Posterior cingulate gyrus (tissue), 11 donors: ENCODE measurements around the gene NRCAM.
"Not testable (repeated sequence)": the region's sequence is repeated elsewhere in the genome, so short reads cannot be mapped to it uniquely, and the experiment has no call there.

Source experiments
- DNase-seq, 10 donors: peaks; one replicate each; pipeline versions ENCODE4 v3.0.0 to v3.0.0-alpha.2; 2020 to 2021; ENCODE audit warnings: mixed read lengths in 3 of 10
- intact Hi-C: fragments of 100-400 bp; cut with DNase I; formaldehyde crosslinking; loops from one replicate; pipeline ENCODE4 v1.15.1; 2023

Gene NRCAM

GRCh38 chr7:108404509-108405420, 51.5 kb downstream of the NRCAM start:
- DNase-seq, result peak in 1 of 10 donors; percentile 81
- intact Hi-C loops, result loop anchor here (10.0 kb wide), 1 partner anchor 50 kb away; the partner anchor contains the start of gene NRCAM

- no peak for DNase-seq
- intact Hi-C loops, result loop anchor here (10.0 kb wide), 1 partner anchor 51 kb away; the partner anchor contains the start of gene NRCAM
Measured at GRCh38 chr7:108403597-108404217, 52.5 kb downstream of the NRCAM start.

DNA sequence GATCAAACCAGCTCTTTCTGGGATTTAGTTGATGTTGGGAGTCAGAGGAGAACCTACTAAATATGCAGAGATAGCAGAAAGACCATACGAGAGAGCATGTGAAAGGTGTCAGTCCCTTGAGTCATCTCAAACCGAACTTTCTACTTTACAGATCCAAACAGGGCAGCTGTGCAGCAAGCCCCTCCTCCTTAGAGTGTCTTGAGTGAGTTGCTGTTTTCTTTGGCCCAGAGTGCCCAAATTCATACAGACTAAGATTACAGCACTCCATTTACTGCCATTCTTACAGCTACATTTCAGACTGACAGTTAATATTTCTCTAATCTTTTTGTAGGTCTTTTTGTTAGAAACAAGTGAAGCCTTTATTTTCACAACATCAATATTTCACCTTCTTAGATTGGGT, 53.4 kb downstream of the NRCAM start:
- no peak for DNase-seq
- intact Hi-C loops, result loop anchor here (10.0 kb wide), 1 partner anchor 52 kb away; the partner anchor contains the start of gene NRCAM

- DNase-seq, result no peak
- intact Hi-C loops, result no loop called here
Measured at GRCh38 chr7:108396080-108396479, 60.2 kb downstream of the NRCAM start.

- intact Hi-C loops, result no loop called here
- DNase-seq, result no peak
Measured at GRCh38 chr7:108395426-108395825, 60.8 kb downstream of the NRCAM start.

DNA sequence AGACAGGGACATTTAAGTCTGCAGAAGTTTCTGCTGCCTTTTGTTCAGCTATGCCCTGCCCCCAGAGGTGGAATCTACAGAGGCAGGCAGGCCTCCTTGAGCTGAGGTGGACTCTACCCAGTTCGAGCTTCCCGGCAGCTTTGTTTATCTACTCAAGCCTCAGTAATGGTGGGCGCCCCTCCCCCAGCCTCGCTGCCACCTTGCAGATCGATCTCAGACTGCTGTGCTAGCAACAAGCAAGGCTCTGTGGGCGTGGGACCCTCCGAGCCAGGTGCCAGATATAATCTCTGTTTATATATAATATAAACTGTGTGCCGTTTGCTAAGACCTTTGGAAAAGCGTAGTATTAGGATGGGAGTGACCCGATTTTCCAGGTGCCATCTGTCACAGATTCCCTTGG, 63.1 kb downstream of the NRCAM start:
- peak in 1 of 10 donors; percentile 71 for DNase-seq
- intact Hi-C loops, result not testable (repeated sequence)

- DNase-seq, intact Hi-C loops: not testable (repeated sequence)
Measured at GRCh38 chr7:108387686-108388085, 68.5 kb downstream of the NRCAM start.

DNA sequence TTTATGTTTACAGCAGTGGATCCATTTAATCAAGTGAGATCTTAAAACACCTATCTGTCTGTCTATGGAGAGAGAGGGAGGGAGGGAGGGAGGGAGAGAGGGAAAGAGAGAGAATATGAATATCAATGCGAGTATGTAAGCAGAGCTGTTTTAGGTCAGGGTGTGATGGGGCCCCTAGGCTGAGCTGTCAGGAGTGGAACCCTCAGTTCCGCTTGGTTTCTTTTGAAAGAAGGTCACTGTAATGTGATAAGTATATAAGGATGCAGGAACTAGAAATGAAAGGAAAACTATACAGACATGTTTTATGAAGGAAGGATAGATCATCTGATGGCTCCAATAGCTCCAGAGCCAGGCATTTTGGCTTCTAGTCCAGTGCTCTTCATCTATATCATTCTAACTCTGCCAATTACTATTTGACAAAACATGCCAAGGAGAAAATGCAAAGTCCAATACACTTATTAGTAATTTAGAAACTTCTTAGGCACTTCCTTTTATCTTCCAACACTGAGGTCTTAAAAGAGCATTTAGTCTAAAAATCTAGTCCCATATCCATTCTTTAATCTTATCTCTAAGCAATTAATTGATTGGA, 70.3 kb downstream of the NRCAM start:
- DNase-seq, result no peak
- intact Hi-C loops, result no loop called here

- intact Hi-C loops, result no loop called here
Measured at GRCh38 chr7:108384716-108385483, 71.3 kb downstream of the NRCAM start.

GRCh38 chr7:108382932-108383331, 73.3 kb downstream of the NRCAM start:
- peak in 2 of 10 donors; percentile 14 to 76 for DNase-seq
- intact Hi-C loops, result no loop called here

More at GRCh38 chr7:108384716-108385483, 71.3 kb downstream of the NRCAM start:
- no peak for DNase-seq

DNA sequence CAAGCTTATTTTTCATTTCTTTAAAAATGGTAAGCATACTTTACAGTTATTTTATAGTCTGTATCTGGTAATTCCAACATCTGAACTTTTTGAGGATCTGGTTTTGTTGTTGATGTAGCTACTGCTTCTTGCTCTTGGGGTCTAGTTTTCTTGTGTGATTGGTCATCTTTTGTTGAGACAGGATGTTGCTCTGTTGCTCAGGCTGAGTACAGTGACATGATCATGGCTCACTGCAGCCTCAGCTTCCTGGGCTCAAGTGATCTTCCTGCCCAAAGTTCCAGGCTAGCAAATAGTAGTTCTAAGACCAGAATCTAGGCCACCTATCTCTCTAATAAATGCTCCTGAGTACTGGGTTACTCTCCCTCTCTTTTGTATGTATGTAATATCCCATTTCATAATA, 75.7 kb downstream of the NRCAM start:
- DNase-seq, result no peak
- intact Hi-C loops, result no loop called here

- no peak for DNase-seq
- intact Hi-C loops, result no loop called here
Measured at GRCh38 chr7:108376206-108376605, 80.0 kb downstream of the NRCAM start.

DNA sequence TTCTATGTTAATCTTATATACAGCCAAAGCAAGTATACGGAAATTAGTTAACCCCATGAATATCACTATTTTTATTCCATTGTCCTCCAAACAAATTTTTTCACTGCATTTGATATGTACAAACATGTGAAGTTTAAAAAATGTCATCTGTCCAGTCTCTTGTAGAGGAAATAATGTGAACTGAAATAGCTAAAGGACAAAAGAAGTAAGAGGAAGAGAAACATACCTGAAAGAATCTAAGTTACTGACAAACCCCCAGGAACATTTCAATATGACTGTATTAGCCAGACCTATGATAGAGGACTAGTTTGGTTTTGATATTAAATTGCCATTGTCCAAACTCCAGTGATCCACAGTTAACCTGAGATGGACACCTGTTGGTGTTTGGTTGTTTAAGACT, 80.6 kb downstream of the NRCAM start:
- no peak for DNase-seq
- intact Hi-C loops, result no loop called here

DNA sequence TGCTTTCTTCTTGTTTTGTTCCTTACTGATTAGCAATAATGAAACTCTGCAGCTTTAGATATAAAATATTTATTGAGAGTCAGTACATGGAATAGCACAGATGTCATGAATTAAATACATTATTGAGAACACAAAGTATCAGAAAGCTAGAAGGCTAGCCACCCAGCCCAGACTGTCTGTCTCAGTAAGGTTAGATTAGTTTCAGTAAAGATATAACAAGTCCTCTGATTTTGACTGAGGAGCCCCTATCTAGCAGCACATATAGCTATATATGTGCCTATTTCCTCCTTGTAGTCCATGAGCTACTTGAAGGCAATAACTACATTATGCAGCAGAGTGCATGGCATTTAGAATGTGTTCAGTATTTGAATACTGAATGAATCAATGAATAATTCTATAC, 81.3 kb downstream of the NRCAM start:
- DNase-seq, result no peak
- intact Hi-C loops, result no loop called here

DNA sequence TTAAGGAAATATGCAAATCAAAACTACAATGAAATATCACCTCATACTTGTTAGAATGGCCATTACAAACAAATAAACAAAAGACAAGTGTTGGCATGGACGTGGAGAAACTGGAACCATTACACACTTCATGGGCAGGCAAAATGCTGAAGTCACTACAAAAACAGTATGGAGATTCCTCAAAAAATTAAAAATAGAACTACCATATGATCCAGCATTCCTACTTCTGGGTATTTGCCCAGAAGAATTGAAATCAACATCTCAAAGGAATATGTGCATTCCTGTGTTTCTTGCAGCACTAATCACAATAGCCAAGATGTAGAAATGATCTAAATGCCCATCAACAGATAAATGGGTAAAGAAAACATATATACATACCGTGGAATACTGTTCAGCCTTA, 83.6 kb downstream of the NRCAM start:
- no peak for DNase-seq
- intact Hi-C loops, result no loop called here

- intact Hi-C loops, result no loop called here
- DNase-seq, result no peak
Measured at GRCh38 chr7:108370616-108371015, 85.6 kb downstream of the NRCAM start.

- intact Hi-C loops, result no loop called here
- no peak for DNase-seq
Measured at GRCh38 chr7:108368466-108368865, 87.8 kb downstream of the NRCAM start.

- intact Hi-C loops, result no loop called here
- DNase-seq, result no peak
Measured at GRCh38 chr7:108367946-108368345, 88.3 kb downstream of the NRCAM start.

DNA sequence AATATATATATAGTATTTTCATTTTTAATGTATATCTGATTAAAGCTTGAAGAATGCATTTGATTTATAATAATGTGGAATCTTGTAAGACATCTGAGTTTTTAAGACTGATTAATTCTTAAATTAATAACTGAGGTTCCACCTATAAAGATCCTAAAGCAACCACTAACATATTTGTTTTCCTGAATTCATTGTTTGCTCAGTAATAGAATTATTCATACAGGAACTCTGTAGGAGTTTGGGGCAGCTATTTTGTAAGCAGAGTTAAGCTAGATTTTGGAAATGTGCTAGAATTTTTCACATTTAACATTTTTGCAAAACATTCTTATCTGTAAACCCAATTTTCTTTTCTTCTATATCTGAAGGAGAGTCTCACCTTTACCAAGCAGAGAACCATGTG, 88.9 kb downstream of the NRCAM start:
- intact Hi-C loops, result no loop called here
- no peak for DNase-seq

- DNase-seq, result no peak
- intact Hi-C loops, result no loop called here
Measured at GRCh38 chr7:108363659-108364058, 92.6 kb downstream of the NRCAM start.
